ENCODE measurements around the gene CLEC9A. TPM values are rescaled to one million over a fixed set of nuclear protein-coding genes. Genes with fewer than 3 reads are reported as not detected.

The CLEC9A gene
- total and polyA plus RNA-seq, 2 donors (not counting 1 experiment from before 2014, with no cell fraction given), result not detected

GRCh38 chr12:10031771-10032175, 1.3 kb downstream of the CLEC9A start:
- Histone ChIP-seq H3K27ac (ENCODE audit: insufficient read depth, low read length) (no peak overlapping the region), H3K4me3 (replicated peaks in 1 of 4; ENCODE audit: control extremely low read depth in 1 of 4, insufficient read depth in 1 of 4, low read depth in 3 of 4, low read length in 4 of 4) (no peak overlapping the region), H3K4me2 (ENCODE audit: extremely low read depth, insufficient read depth, low read length) (no peak overlapping the region), H3K4me1 (ENCODE audit: control insufficient read depth, extremely low read depth, insufficient read depth, low read length) (no peaks in the 10 kb centered on the region), H3K9me3 (ENCODE audit: control insufficient read depth, insufficient read depth, low read depth, low read length) (no peaks in the 10 kb centered on the region), H4K20me1 (ENCODE audit: control insufficient read depth, extremely low read depth, insufficient read depth, low read length) (no peaks in the 10 kb centered on the region), H3K36me3 (ENCODE audit: control insufficient read depth, insufficient read depth, low read length) (no peaks in the 10 kb centered on the region), H3K9ac (ENCODE audit: insufficient read depth, low read length) (no peak overlapping the region), H3K79me2 (ENCODE audit: control insufficient read depth, insufficient read depth, low read length) (no peaks in the 10 kb centered on the region), H2AFZ (ENCODE audit: low read length) (no peak overlapping the region), H3K27me3 (ENCODE audit: control insufficient read depth, insufficient read depth, low read length) (no peaks in the 10 kb centered on the region)
- TF ChIP-seq EZH2 (IDR thresholded peaks at IDR 0.05; ENCODE audit: low read length, missing control alignments) (no peak), CTCF (conservative IDR thresholded peaks at IDR 0.05 in 1 of 2, IDR thresholded peaks at IDR 0.05 in 1 of 2; ENCODE audit: low read depth in 1 of 2, low read length in 2 of 2) (no peak)
- DNase-seq (ENCODE audit: low read depth in 2 of 2), result peak; percentile 48 to 86

GRCh38 chr12:10033783-10034545, 3.5 kb downstream of the CLEC9A start:
- DNase-seq (ENCODE audit: low read depth in 2 of 2), result peak in 1 of 2 donors; percentile 54
- TF ChIP-seq CTCF (conservative IDR thresholded peaks at IDR 0.05 in 1 of 2, IDR thresholded peaks at IDR 0.05 in 1 of 2; ENCODE audit: low read depth in 1 of 2, low read length in 2 of 2), result peak; percentile 11 to 41
- no peak for TF ChIP-seq EZH2 (IDR thresholded peaks at IDR 0.05; ENCODE audit: low read length, missing control alignments)
- Histone ChIP-seq H3K9me3 (ENCODE audit: control insufficient read depth, insufficient read depth, low read depth, low read length) (no peaks in the 10 kb centered on the region), H3K4me1 (ENCODE audit: control insufficient read depth, extremely low read depth, insufficient read depth, low read length) (no peaks in the 10 kb centered on the region), H4K20me1 (ENCODE audit: control insufficient read depth, extremely low read depth, insufficient read depth, low read length) (no peaks in the 10 kb centered on the region), H3K27ac (ENCODE audit: insufficient read depth, low read length) (no peak overlapping the region), H3K36me3 (ENCODE audit: control insufficient read depth, insufficient read depth, low read length) (no peaks in the 10 kb centered on the region), H3K4me3 (replicated peaks in 1 of 4; ENCODE audit: control extremely low read depth in 1 of 4, insufficient read depth in 1 of 4, low read depth in 3 of 4, low read length in 4 of 4) (no peak overlapping the region), H3K27me3 (ENCODE audit: control insufficient read depth, insufficient read depth, low read length) (no peaks in the 10 kb centered on the region), H3K79me2 (ENCODE audit: control insufficient read depth, insufficient read depth, low read length) (no peaks in the 10 kb centered on the region), H3K4me2 (ENCODE audit: extremely low read depth, insufficient read depth, low read length) (no peak overlapping the region), H2AFZ (ENCODE audit: low read length) (no peak overlapping the region), H3K9ac (ENCODE audit: insufficient read depth, low read length) (no peak overlapping the region)

- no peak for DNase-seq (ENCODE audit: low read depth in 2 of 2)
- H3K27me3 ChIP-seq (ENCODE audit: control insufficient read depth, insufficient read depth, low read length), result no peaks in the 10 kb centered on the region
- no peaks in the 10 kb centered on the region for H3K36me3 ChIP-seq (ENCODE audit: control insufficient read depth, insufficient read depth, low read length)
- no peaks in the 10 kb centered on the region for H4K20me1 ChIP-seq (ENCODE audit: control insufficient read depth, extremely low read depth, insufficient read depth, low read length)
- no peak overlapping the region for H3K4me3 ChIP-seq (replicated peaks in 1 of 4; ENCODE audit: control extremely low read depth in 1 of 4, insufficient read depth in 1 of 4, low read depth in 3 of 4, low read length in 4 of 4)
- no peak overlapping the region for H3K9ac ChIP-seq (ENCODE audit: insufficient read depth, low read length)
- H3K27ac ChIP-seq (ENCODE audit: insufficient read depth, low read length), result no peak overlapping the region
- H2AFZ ChIP-seq (ENCODE audit: low read length), result no peak overlapping the region
- H3K9me3 ChIP-seq (ENCODE audit: control insufficient read depth, insufficient read depth, low read depth, low read length), result no peaks in the 10 kb centered on the region
- TF ChIP-seq EZH2 (IDR thresholded peaks at IDR 0.05; ENCODE audit: low read length, missing control alignments) (no peak), CTCF (conservative IDR thresholded peaks at IDR 0.05 in 1 of 2, IDR thresholded peaks at IDR 0.05 in 1 of 2; ENCODE audit: low read depth in 1 of 2, low read length in 2 of 2) (no peak)
- H3K79me2 ChIP-seq (ENCODE audit: control insufficient read depth, insufficient read depth, low read length), result no peaks in the 10 kb centered on the region
- no peak overlapping the region for H3K4me2 ChIP-seq (ENCODE audit: extremely low read depth, insufficient read depth, low read length)
- H3K4me1 ChIP-seq (ENCODE audit: control insufficient read depth, extremely low read depth, insufficient read depth, low read length), result no peaks in the 10 kb centered on the region
Measured at GRCh38 chr12:10042167-10042566, 11.7 kb downstream of the CLEC9A start.
